Measurements from ENCODE around the gene ACE. TPM values are rescaled to one million over a fixed set of nuclear protein-coding genes. Genes with fewer than 3 reads are reported as not detected.

The ACE gene
- total RNA-seq, 1 donor from 2014 or later = 6.4 TPM

DNA sequence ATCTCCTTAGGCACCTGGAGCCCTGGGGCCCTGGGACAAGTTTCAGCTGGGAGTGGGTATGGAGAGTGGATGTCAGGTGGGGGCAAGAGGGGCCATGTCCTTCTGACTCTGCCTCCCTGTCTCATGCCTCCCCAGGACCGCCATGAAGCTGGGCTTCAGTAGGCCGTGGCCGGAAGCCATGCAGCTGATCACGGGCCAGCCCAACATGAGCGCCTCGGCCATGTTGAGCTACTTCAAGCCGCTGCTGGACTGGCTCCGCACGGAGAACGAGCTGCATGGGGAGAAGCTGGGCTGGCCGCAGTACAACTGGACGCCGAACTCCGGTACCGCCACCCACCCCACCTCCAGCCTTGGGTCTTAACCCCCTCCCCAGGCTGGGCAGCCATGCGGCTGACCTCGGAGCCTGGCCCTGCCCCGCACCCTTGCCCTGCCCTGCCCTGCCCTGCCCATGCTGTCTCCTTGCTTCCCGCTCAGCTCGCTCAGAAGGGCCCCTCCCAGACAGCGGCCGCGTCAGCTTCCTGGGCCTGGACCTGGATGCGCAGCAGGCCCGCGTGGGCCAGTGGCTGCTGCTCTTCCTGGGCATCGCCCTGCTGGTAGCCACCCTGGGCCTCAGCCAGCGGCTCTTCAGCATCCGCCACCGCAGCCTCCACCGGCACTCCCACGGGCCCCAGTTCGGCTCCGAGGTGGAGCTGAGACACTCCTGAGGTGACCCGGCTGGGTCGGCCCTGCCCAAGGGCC lies 20.0 kb downstream of the ACE start:
- Mint-ChIP-seq H3K4me3 (ENCODE audit: low read depth) (no peak overlapping the region), H3K27me3 (peaks cover 17% of the 10 kb centered on the region), H3K27ac (no peak overlapping the region), H3K9me3 (ENCODE audit: low read depth) (no peaks in the 10 kb centered on the region), H3K4me1 (ENCODE audit: low read depth) (peaks cover 4% of the 10 kb centered on the region), H3K36me3 (ENCODE audit: insufficient read depth) (no peaks in the 10 kb centered on the region)
- TF ChIP-seq CTCF (IDR thresholded peaks at IDR 0.05; ENCODE audit: unreplicated experiment) = no peak
- DNase-seq (ENCODE audit: low spot score, unreplicated experiment) = no peak

- peak overlapping the region; percentile 41 for H3K27ac Mint-ChIP-seq
- peak; percentile 50 for TF ChIP-seq CTCF (IDR thresholded peaks at IDR 0.05; ENCODE audit: unreplicated experiment)
- no peaks in the 10 kb centered on the region for H3K9me3 Mint-ChIP-seq (ENCODE audit: low read depth)
- peaks cover 16% of the 10 kb centered on the region for H3K27me3 Mint-ChIP-seq
- no peaks in the 10 kb centered on the region for H3K36me3 Mint-ChIP-seq (ENCODE audit: insufficient read depth)
- H3K4me1 Mint-ChIP-seq (ENCODE audit: low read depth) = peaks cover 4% of the 10 kb centered on the region
- DNase-seq (ENCODE audit: low spot score, unreplicated experiment) = no peak
- no peak overlapping the region for H3K4me3 Mint-ChIP-seq (ENCODE audit: low read depth)
These were observed 21.0 kb downstream of the ACE start for GRCh38 chr17:63497708-63498483.

DNA sequence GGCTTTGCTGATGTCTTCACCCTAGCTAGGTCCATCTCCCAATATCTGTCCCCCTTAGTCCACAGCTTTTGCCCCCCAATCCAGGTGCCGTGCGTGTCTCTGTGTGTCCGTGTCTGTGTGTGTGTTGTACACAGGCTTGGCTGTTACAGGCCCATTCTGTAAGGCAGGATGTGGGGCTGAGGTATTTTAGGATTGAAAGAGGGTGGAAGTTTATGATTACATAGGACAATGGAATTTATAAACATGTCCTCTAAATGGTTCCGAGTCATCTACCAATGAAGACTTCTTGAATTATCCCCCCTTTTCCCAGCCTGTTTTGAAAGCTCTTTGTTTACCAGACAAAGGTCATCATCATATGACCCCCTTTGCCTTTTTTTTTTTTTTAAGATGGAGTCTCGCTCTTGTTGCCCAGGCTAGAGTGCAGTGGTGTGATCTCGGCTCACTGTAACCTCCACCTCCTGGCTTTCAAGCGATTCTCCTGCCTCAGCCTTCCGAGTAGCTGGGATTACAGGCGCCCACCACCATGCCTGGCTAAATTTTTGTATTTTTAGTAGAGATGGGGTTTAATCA lies 21.9 kb downstream of the ACE start:
- Mint-ChIP-seq H3K4me3 (ENCODE audit: low read depth) (no peak overlapping the region), H3K27me3 (peaks cover 24% of the 10 kb centered on the region), H3K27ac (no peak overlapping the region), H3K4me1 (ENCODE audit: low read depth) (peaks cover 12% of the 10 kb centered on the region), H3K9me3 (ENCODE audit: low read depth) (no peaks in the 10 kb centered on the region), H3K36me3 (ENCODE audit: insufficient read depth) (no peaks in the 10 kb centered on the region)
- no peak for DNase-seq (ENCODE audit: low spot score, unreplicated experiment)
- TF ChIP-seq CTCF (IDR thresholded peaks at IDR 0.05; ENCODE audit: unreplicated experiment) = no peak

GRCh38 chr17:63500543-63501390 lies 23.9 kb downstream of the ACE start:
- Mint-ChIP-seq H3K27ac (no peak overlapping the region), H3K4me3 (ENCODE audit: low read depth) (no peak overlapping the region), H3K4me1 (ENCODE audit: low read depth) (peaks cover 12% of the 10 kb centered on the region), H3K36me3 (ENCODE audit: insufficient read depth) (no peaks in the 10 kb centered on the region), H3K27me3 (peaks cover 30% of the 10 kb centered on the region), H3K9me3 (ENCODE audit: low read depth) (no peaks in the 10 kb centered on the region)
- TF ChIP-seq CTCF (IDR thresholded peaks at IDR 0.05; ENCODE audit: unreplicated experiment) = no peak
- DNase-seq (ENCODE audit: low spot score, unreplicated experiment) = no peak

DNA sequence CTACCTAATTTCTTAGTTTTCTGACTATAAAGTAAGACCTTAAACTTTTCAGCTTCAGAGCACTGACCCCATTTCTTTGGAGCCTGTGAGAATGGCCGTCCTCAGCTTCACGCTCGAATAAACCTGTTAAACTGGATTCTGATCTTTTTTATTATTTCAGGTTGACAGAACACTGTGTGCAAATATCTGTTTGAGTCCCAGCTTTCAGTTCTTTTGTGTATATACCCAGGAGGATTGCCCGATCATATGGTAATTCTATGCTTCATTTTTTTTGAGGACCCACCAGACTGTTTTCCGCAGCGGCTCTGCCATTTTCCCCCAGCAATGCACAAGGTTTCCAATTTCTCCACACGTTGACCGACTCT lies 26.5 kb downstream of the ACE start:
- Mint-ChIP-seq H3K27me3 (peaks cover 31% of the 10 kb centered on the region), H3K9me3 (ENCODE audit: low read depth) (no peaks in the 10 kb centered on the region), H3K36me3 (ENCODE audit: insufficient read depth) (no peaks in the 10 kb centered on the region), H3K4me3 (ENCODE audit: low read depth) (no peak overlapping the region), H3K4me1 (ENCODE audit: low read depth) (peaks cover 12% of the 10 kb centered on the region), H3K27ac (no peak overlapping the region)
- DNase-seq (ENCODE audit: low spot score, unreplicated experiment) = no peak
- TF ChIP-seq CTCF (IDR thresholded peaks at IDR 0.05; ENCODE audit: unreplicated experiment) = no peak

All from progenitor cell of endocrine pancreas (in vitro differentiated cells).